IMR-90 (cell line): ENCODE data around the gene MAN2B1. TPM values are rescaled to one million over a fixed set of nuclear protein-coding genes. Genes with fewer than 3 reads are reported as not detected.
A peak's percentile ranks its signal among the peaks of the same experiment; 100 is the strongest.

ENCODE experiments used
- ATAC-seq: fragments of 200-7000 bp; cut with Tn5 transposase; 2 replicates; pipeline ENCODE4 v1.9.1; 2020; ENCODE audit warnings: low read depth, mild to moderate bottlenecking, moderate library complexity
- BruUV-seq: library from RNA; stranded (reverse); fragments of 400-500 nt; replicated peaks from 2 replicates; lab custom pipeline; 2021; lab: Mats Ljungman, UMichigan
- CTCF ChIA-PET: fragments of 300-600 bp; formaldehyde crosslinking; extraction: SDS; loops from one replicate; lab custom pipeline; 2021; ENCODE audit warnings: antibody characterized with exemption; lab: Yijun Ruan, JAX
- POLR2A ChIA-PET: fragments of 300-600 bp; sonication (Branson Sonifier 250); formaldehyde crosslinking; loops from one replicate; lab custom pipeline; 2022; ENCODE audit warnings: antibody characterized with exemption; ENCODE audit not compliant: unreplicated experiment; lab: Charles Lee
- DNase-seq: peaks from one replicate; pipeline ENCODE4 v3.0.0; 2013
- H2AFZ ChIP-seq: replicated peaks from 2 replicates; pipeline ENCODE3; 2013; ENCODE audit warnings: low read length, mild to moderate bottlenecking; ENCODE audit not compliant: poor library complexity
- H2AK5ac ChIP-seq: 2 replicates; pipeline ENCODE4 v1.6.1; 2013; ENCODE audit warnings: low read depth, low read length, inconsistent platforms
- H2AK9ac ChIP-seq: replicated peaks from 2 replicates; pipeline ENCODE3; 2013; ENCODE audit warnings: mild to moderate bottlenecking, low read depth, low read length, moderate library complexity; ENCODE audit not compliant: poor library complexity
- H2BK120ac ChIP-seq: 2 replicates; pipeline ENCODE4 v1.6.1; 2013; ENCODE audit warnings: low read depth, low read length, inconsistent platforms
- H2BK15ac ChIP-seq: 3 replicates; pipeline ENCODE4 v1.6.1; 2013; ENCODE audit warnings: low read depth, low read length, inconsistent platforms
- H2BK20ac ChIP-seq: 2 replicates; pipeline ENCODE4 v1.6.1; 2013; ENCODE audit warnings: low read depth, mild to moderate bottlenecking, inconsistent platforms, low read length, moderate library complexity
- H2BK5ac ChIP-seq: 2 replicates; pipeline ENCODE4 v1.6.1; 2013; ENCODE audit warnings: mild to moderate bottlenecking, low read depth, low read length, inconsistent platforms; ENCODE audit not compliant: poor library complexity, severe bottlenecking
- H3K14ac ChIP-seq: replicated peaks from 2 replicates; pipeline ENCODE4 v1.6.1; 2013; ENCODE audit warnings: low read depth, low read length, inconsistent platforms
- H3K18ac ChIP-seq: 2 replicates; pipeline ENCODE4 v1.6.1; 2013; ENCODE audit warnings: low read depth, low read length, control low read depth
- H3K23ac ChIP-seq: 2 replicates; pipeline ENCODE4 v1.6.1; 2013; ENCODE audit warnings: low read depth, low read length, inconsistent platforms
- H3K27ac ChIP-seq: 2 replicates; pipeline ENCODE4 v1.5.1; 2013; ENCODE audit warnings: mild to moderate bottlenecking, control low read depth, low read length; ENCODE audit not compliant: insufficient read depth
- H3K27me3 ChIP-seq: 2 replicates; pipeline ENCODE4 v1.6.1; 2013; ENCODE audit warnings: low read length; ENCODE audit not compliant: control insufficient read depth, insufficient read depth
- H3K36me3 ChIP-seq: 2 replicates; pipeline ENCODE4 v1.6.1; 2013; ENCODE audit warnings: low read length, mixed read lengths; ENCODE audit not compliant: control insufficient read depth, insufficient read depth
- H3K4ac ChIP-seq: 2 replicates; pipeline ENCODE4 v1.6.1; 2013; ENCODE audit warnings: low read depth, low read length, inconsistent platforms
- H3K4me1 ChIP-seq: 2 replicates; pipeline ENCODE4 v1.6.1; 2013; ENCODE audit warnings: low read length, mixed read lengths; ENCODE audit not compliant: control insufficient read depth, insufficient read depth
- H3K4me2 ChIP-seq: 2 replicates; pipeline ENCODE4 v1.6.1; 2013; ENCODE audit warnings: low read depth, mild to moderate bottlenecking, control low read depth, low read length, moderate library complexity
- H3K4me3 ChIP-seq: 2 replicates; pipeline ENCODE4 v1.5.1; 2013; ENCODE audit warnings: low read depth, mild to moderate bottlenecking, control low read depth, low read length, moderate library complexity; ENCODE audit not compliant: insufficient read depth
- H3K56ac ChIP-seq: 2 replicates; pipeline ENCODE4 v1.6.1; 2013; ENCODE audit warnings: low read length, inconsistent platforms; ENCODE audit not compliant: insufficient read depth; ENCODE audit errors: extremely low read depth
- H3K79me1 ChIP-seq, 2 experiments: 2 replicates each; pipeline ENCODE4 v1.6.1; 2013; ENCODE audit warnings: low read length in 2 of 2, inconsistent platforms in 1 of 2, low read depth in 1 of 2
- H3K9ac ChIP-seq: 2 replicates; pipeline ENCODE4 v1.6.1; 2013; ENCODE audit warnings: low read depth, low read length, control low read depth
- H3K9me1 ChIP-seq: 2 replicates; pipeline ENCODE4 v1.6.1; 2013; ENCODE audit warnings: low read length, inconsistent platforms; ENCODE audit not compliant: insufficient read depth
- H3K9me3 ChIP-seq: 2 replicates; pipeline ENCODE4 v1.6.1; 2013; ENCODE audit warnings: low read length; ENCODE audit not compliant: control insufficient read depth, insufficient read depth
- H4K20me1 ChIP-seq: 2 replicates; pipeline ENCODE4 v1.6.1; 2013; ENCODE audit warnings: low read length, inconsistent platforms; ENCODE audit not compliant: insufficient read depth
- H4K5ac ChIP-seq: 2 replicates; pipeline ENCODE4 v1.6.1; 2013; ENCODE audit warnings: mild to moderate bottlenecking, low read depth, low read length, control low read depth
- H4K8ac ChIP-seq, 2 experiments: 2 replicates each; pipeline ENCODE4 v1.6.1; 2013; ENCODE audit warnings: low read depth in 2 of 2, low read length in 2 of 2, control low read depth in 1 of 2, inconsistent platforms in 1 of 2
- H4K91ac ChIP-seq: 2 replicates; pipeline ENCODE4 v1.6.1; 2013; ENCODE audit warnings: low read depth, low read length, inconsistent platforms; ENCODE audit not compliant: insufficient read depth
- BHLHE40 ChIP-seq: fragments of 150-350 bp; IDR thresholded peaks from 2 replicates; pipeline ENCODE4 v1.6.1; 2016; ENCODE audit warnings: mild to moderate bottlenecking, low read depth, low read length
- CEBPB ChIP-seq: IDR thresholded peaks from 2 replicates; pipeline ENCODE4 v1.6.1; 2012; ENCODE audit warnings: low read depth, low read length, improper control_type of control experiment
- CHD1 ChIP-seq: IDR thresholded peaks from 2 replicates; pipeline ENCODE4 v1.6.1; 2012; ENCODE audit warnings: low read depth, low read length, improper control_type of control experiment
- MAFK ChIP-seq: IDR thresholded peaks from 2 replicates; pipeline ENCODE4 v1.6.1; 2012; ENCODE audit warnings: low read depth, low read length, improper control_type of control experiment
- MAZ ChIP-seq: IDR thresholded peaks from 2 replicates; pipeline ENCODE4 v1.6.1; 2012; ENCODE audit warnings: low read depth, mild to moderate bottlenecking, low read length, improper control_type of control experiment, moderate library complexity, borderline replicate concordance
- MXI1 ChIP-seq: IDR thresholded peaks from 2 replicates; pipeline ENCODE4 v1.6.1; 2012; ENCODE audit warnings: low read depth, mild to moderate bottlenecking, low read length, moderate library complexity, borderline replicate concordance
- NFE2L2 ChIP-seq: fragments of 150-350 bp; IDR thresholded peaks from 2 replicates; pipeline ENCODE4 v1.6.1; 2016; ENCODE audit warnings: low read depth, mild to moderate bottlenecking, low read length
- POLR2A ChIP-seq: IDR thresholded peaks from 2 replicates; pipeline ENCODE4 v1.6.1; 2012; ENCODE audit warnings: mild to moderate bottlenecking, low read depth, low read length
- RAD21 ChIP-seq: IDR thresholded peaks from 2 replicates; pipeline ENCODE4 v1.6.1; 2012; ENCODE audit warnings: low read length, improper control_type of control experiment
- RCOR1 ChIP-seq: IDR thresholded peaks from 2 replicates; pipeline ENCODE4 v1.6.1; 2012; ENCODE audit warnings: mild to moderate bottlenecking, low read length, improper control_type of control experiment; ENCODE audit not compliant: insufficient replicate concordance
- RFX5 ChIP-seq: IDR thresholded peaks from 2 replicates; pipeline ENCODE4 v1.8.0; 2012; ENCODE audit warnings: low read depth, mild to moderate bottlenecking, low read length, moderate library complexity
- SMC3 ChIP-seq: fragments of 150-350 bp; IDR thresholded peaks from 2 replicates; pipeline ENCODE4 v1.6.1; 2016; ENCODE audit warnings: low read depth, mild to moderate bottlenecking, antibody characterized with exemption, low read length, moderate library complexity
- WGBS, 2 experiments: methylation state at CpG; one replicate each; pipeline versions ENCODE4 v1.1.5 to v1.1.7; 2013; ENCODE audit warnings: missing lambda C conversion rate in 2 of 2; ENCODE audit not compliant: insufficient read length in 1 of 2; ENCODE audit errors: extremely low coverage in 2 of 2; 5-methylcytosine and 5-hydroxymethylcytosine counted together
- dilution Hi-C: fragments of 300-500 bp; cut with HindIII; formaldehyde crosslinking; loops from one replicate; pipeline ENCODE4 v1.14.3; 2018; ENCODE audit warnings: low sequenced_read_pairs; ENCODE audit not compliant: unreplicated experiment
- in situ Hi-C: fragments of 300-500 bp; cut with MboI; formaldehyde crosslinking; loops from 3 replicates; pipeline ENCODE4 v1.14.3; 2019; ENCODE audit warnings: low sequenced_read_pairs, inconsistent platforms, mixed read lengths
- intact Hi-C: fragments of 100-400 bp; cut with micrococcal nuclease; formaldehyde crosslinking; loops from 2 replicates; pipeline ENCODE4 v1.10.0; 2022
- polyA plus RNA-seq, 3 experiments: library from polyadenylated mRNA; depleted of rRNA; stranded (reverse); fragments of >200 nt; gene quantifications; 2 replicates each; pipeline ENCODE4 v1.2.3, GENCODE V29; 2012; ENCODE audit warnings: low replicate concordance in 1 of 3
- total RNA-seq: library from RNA; depleted of rRNA; stranded (reverse); fragments of >200 nt; gene quantifications from 2 replicates; pipeline ENCODE4 v1.2.3, GENCODE V29; 2012
- TF ChIP-seq, protein P1 (sequence below): fragments of 150-350 bp; IDR thresholded peaks from 2 replicates; pipeline ENCODE4 v1.6.1; 2016; ENCODE audit warnings: low read depth, mild to moderate bottlenecking, low read length, moderate library complexity, borderline replicate concordance
- TF ChIP-seq, protein P2 (sequence below): conservative IDR thresholded peaks from 2 replicates; pipeline ENCODE4 v1.5.1; 2012; ENCODE audit warnings: mild to moderate bottlenecking, low read depth, low read length, improper control_type of control experiment

The MAN2B1 gene
- total and polyA plus RNA-seq, 2 of the 4 experiments (the other 2 are of a cell fraction), result 10.4 to 55.4 TPM

DNA sequence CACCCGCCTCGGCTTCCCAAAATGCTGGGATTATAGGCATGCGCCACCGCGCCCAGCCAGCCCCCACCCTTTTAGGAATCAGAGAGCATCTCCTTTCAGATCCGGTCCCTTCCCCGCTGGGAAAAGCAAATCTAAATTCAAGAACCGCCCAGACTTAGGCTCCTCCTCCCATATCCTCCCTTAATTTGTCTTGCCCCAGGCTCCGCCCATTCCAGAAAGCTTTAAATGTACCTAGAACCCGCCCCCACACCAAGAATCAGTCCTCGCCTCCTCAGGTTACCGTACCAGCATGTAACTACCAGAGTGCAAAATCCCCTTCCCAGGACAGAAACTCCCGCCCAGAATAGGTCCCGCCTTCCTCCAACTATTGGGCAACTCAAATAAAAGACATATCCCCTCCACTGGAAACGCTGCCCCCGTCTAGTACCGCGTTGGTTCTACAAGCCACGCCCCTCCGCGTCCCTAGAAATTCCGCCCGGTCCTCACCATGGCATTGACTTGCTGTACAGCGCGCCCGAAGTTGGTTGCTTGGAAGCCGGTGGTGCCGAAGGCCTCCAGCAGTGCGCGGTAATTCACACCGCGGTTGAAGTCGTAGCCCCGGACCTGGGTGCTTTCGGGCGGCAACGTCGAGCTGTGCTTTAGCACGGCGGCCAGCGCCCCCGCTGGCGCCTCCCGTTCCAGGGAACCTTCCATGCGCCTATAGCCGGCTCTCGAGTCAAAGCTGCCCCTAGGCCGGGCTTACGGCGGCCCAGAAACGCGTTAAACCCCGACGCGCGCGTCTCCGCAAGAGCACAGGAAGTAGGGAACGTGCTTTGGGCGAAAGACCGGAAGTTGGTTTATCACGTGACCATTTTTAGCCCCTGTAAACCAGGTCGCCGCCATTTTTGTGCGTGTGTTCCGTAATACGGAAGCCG, 14.8 kb upstream of the MAN2B1 start, which contains the start of gene DHPS (continued):
- TF ChIP-seq, protein P1, sequence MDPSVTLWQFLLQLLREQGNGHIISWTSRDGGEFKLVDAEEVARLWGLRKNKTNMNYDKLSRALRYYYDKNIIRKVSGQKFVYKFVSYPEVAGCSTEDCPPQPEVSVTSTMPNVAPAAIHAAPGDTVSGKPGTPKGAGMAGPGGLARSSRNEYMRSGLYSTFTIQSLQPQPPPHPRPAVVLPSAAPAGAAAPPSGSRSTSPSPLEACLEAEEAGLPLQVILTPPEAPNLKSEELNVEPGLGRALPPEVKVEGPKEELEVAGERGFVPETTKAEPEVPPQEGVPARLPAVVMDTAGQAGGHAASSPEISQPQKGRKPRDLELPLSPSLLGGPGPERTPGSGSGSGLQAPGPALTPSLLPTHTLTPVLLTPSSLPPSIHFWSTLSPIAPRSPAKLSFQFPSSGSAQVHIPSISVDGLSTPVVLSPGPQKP, result peak; percentile 46; the same call in 1 of the 2 replicates

DNA sequence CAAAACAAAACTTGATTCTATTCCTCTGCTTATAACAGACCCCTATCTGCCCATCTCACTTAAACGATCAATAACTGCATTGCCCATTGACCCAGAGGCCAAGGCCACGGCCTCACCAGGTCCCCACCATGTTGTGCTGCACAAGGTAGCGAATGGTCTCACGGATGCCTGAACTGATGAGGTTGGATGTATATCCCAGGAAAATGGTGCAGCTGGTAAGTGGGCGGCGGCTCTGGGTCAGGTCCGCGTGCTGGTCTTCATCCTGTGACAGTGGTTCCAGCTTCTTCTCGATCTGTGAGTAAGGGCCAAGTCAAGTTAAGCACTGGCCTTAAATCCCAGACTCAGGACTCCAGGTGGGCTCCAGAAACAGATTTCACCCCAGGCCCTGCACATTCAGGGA, 13.5 kb upstream of the MAN2B1 start:
- Histone ChIP-seq H3K56ac (no peak overlapping the region), H2AK9ac (no peak overlapping the region), H2BK15ac (no peak overlapping the region), H3K9me3 (no peaks in the 10 kb centered on the region), H3K18ac (no peak overlapping the region), H4K8ac (no peak overlapping the region), H4K20me1 (peaks cover 15% of the 10 kb centered on the region), H2BK5ac (no peak overlapping the region), H3K27ac (no peak overlapping the region), H4K5ac (no peak overlapping the region), H3K4me1 (no peaks in the 10 kb centered on the region), H3K23ac (0 out of 2 replicates have a peak overlapping the region, but pooled peaks have one; percentile 24), H2AFZ (no peak overlapping the region), H2BK20ac (no peak overlapping the region), H3K4me2 (no peak overlapping the region), H3K4me3 (no peak overlapping the region), H3K9ac (no peak overlapping the region), H3K14ac (no peak overlapping the region), H4K91ac (no peak overlapping the region), H2BK120ac (no peak overlapping the region), H3K27me3 (no peaks in the 10 kb centered on the region), H3K4ac (no peak overlapping the region), H3K36me3 (peaks cover 39% of the 10 kb centered on the region), H3K79me1 (peaks cover 13 to 34% of the 10 kb centered on the region in 2 experiments), H3K9me1 (peaks cover 7% of the 10 kb centered on the region; the same call in 1 of the 2 replicates), H2AK5ac (0 out of 2 replicates have a peak overlapping the region, but pooled peaks have one; percentile 1)
- ChIA-PET POLR2A (no interaction called here), CTCF (no interaction called here)
- dilution Hi-C loops (no loop called here), in situ Hi-C loops (no loop called here), intact Hi-C loops (no loop called here)
- ATAC-seq, result no peak
- 100% methylated on average over 6 of the region's 9 CpGs; no CpG with 5 or more reads in 1 of the 2 experiments for WGBS, 2 experiments
- BruUV-seq, result no TSS peak
- DNase-seq, result no peak
- TF ChIP-seq MAFK (no peak), RAD21 (no peak), RCOR1 (no peak), BHLHE40 (no peak), NFE2L2 (no peak), CEBPB (no peak), SMC3 (no peak), RFX5 (no peak), MXI1 (no peak), CHD1 (no peak), MAZ (no peak), POLR2A (no peak)
- TF ChIP-seq, protein P2, sequence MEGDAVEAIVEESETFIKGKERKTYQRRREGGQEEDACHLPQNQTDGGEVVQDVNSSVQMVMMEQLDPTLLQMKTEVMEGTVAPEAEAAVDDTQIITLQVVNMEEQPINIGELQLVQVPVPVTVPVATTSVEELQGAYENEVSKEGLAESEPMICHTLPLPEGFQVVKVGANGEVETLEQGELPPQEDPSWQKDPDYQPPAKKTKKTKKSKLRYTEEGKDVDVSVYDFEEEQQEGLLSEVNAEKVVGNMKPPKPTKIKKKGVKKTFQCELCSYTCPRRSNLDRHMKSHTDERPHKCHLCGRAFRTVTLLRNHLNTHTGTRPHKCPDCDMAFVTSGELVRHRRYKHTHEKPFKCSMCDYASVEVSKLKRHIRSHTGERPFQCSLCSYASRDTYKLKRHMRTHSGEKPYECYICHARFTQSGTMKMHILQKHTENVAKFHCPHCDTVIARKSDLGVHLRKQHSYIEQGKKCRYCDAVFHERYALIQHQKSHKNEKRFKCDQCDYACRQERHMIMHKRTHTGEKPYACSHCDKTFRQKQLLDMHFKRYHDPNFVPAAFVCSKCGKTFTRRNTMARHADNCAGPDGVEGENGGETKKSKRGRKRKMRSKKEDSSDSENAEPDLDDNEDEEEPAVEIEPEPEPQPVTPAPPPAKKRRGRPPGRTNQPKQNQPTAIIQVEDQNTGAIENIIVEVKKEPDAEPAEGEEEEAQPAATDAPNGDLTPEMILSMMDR, result no peak
